K562 (cell line): ENCODE measurements around the gene MYLK4. TPM values are rescaled to one million over a fixed set of nuclear protein-coding genes. Genes with fewer than 3 reads are reported as not detected.

ENCODE experiments used
- BRF1 ChIP-seq: IDR thresholded peaks from 3 replicates; pipeline ENCODE4 v1.6.1; 2011; ENCODE audit warnings: borderline replicate concordance, mild to moderate bottlenecking; ENCODE audit not compliant: insufficient read length; ENCODE audit errors: extremely low read depth
- CAMTA2 ChIP-seq: fragments of 250-450 bp; sonication (Bioruptor Pico); conservative IDR thresholded peaks from 2 replicates; pipeline ENCODE4 v1.5.1; 2022
- CSDE1 ChIP-seq, 2 experiments: fragments of 450-650 bp; IDR thresholded peaks; 2 replicates each; pipeline ENCODE4 v1.6.1; 2016; ENCODE audit warnings: mild to moderate bottlenecking in 1 of 2
- E2F3 ChIP-seq: fragments of 250-450 bp; sonication (Bioruptor Pico); IDR thresholded peaks from 2 replicates; pipeline ENCODE4 v1.4.0; 2020; ENCODE audit warnings: mild to moderate bottlenecking
- KLF1 ChIP-seq: fragments of 450-650 bp; IDR thresholded peaks from 2 replicates; pipeline ENCODE4 v1.6.1; 2016; ENCODE audit warnings: missing genetic modification characterization, missing compliant biosample characterization
- PCBP1 ChIP-seq: fragments of 200-400 bp; formaldehyde crosslinking; IDR thresholded peaks from 2 replicates; pipeline ENCODE4 v1.6.1; 2018; ENCODE audit warnings: mild to moderate bottlenecking, low read depth, low read length; ENCODE audit not compliant: poor library complexity, severe bottlenecking
- RFX1 ChIP-seq: fragments of 450-650 bp; IDR thresholded peaks from 2 replicates; pipeline ENCODE4 v1.6.1; 2016; ENCODE audit warnings: mild to moderate bottlenecking, moderate library complexity
- ZC3H4 ChIP-seq: sonication (generic); formaldehyde crosslinking; IDR thresholded peaks from 2 replicates; pipeline ENCODE4 v1.9.0; 2021; ENCODE audit warnings: missing genetic modification reagents, borderline replicate concordance
- ZFPM2 ChIP-seq: fragments of 250-450 bp; sonication (Bioruptor Pico); IDR thresholded peaks from 2 replicates; pipeline ENCODE4 v1.5.1; 2022; ENCODE audit warnings: mild to moderate bottlenecking
- ZNF253 ChIP-seq: fragments of 250-450 bp; sonication (Bioruptor Pico); conservative IDR thresholded peaks from 2 replicates; pipeline ENCODE4 v1.6.1; 2021; ENCODE audit warnings: mild to moderate bottlenecking
- ZNF431 ChIP-seq: sonication (generic); formaldehyde crosslinking; IDR thresholded peaks from 2 replicates; pipeline ENCODE4 v1.8.0; 2022; ENCODE audit warnings: mild to moderate bottlenecking, missing genetic modification reagents
- ZNF695 ChIP-seq: fragments of 450-650 bp; formaldehyde crosslinking; IDR thresholded peaks from 2 replicates; pipeline ENCODE4 v1.4.0; 2020; ENCODE audit warnings: mild to moderate bottlenecking, moderate library complexity
- polyA plus RNA-seq, 8 experiments: library from polyadenylated mRNA; depleted of rRNA in 4 of 8; stranded (reverse) in 5 of 8; unstranded in 3 of 8; fragments of >200 nt; fragmentation: Nextera tagmentation in 2 of 8; fragmentation: Illumina TruSeq in 1 of 8; extraction: Ambion mirVana in 2 of 8; extraction: Trizol in 1 of 8; gene quantifications; 2 replicates each; pipeline versions ENCODE4 v1.2.1 to v1.2.3, GENCODE V29; 2011 to 2014; ENCODE audit warnings: inconsistent platforms in 1 of 8, missing spikeins in 1 of 8
- total RNA-seq, 7 experiments: library from RNA; depleted of rRNA in 6 of 7; stranded (reverse); fragments of >200 nt in 6 of 7; fragmentation: Illumina TruSeq in 2 of 7; extraction: Trizol in 2 of 7; gene quantifications; 2 replicates each; pipeline versions ENCODE4 v1.2.1 to v1.2.3, GENCODE V29; 2011 to 2021; ENCODE audit warnings: low replicate concordance in 1 of 7
- TF ChIP-seq, protein P1 (sequence below): fragments of 250-450 bp; sonication (Bioruptor Pico); IDR thresholded peaks from 2 replicates; pipeline ENCODE4 v1.8.0; 2022; ENCODE audit warnings: inconsistent platforms, mild to moderate bottlenecking, moderate library complexity, borderline replicate concordance
- TF ChIP-seq, protein P2 (sequence below), 2 experiments: fragments of 450-650 bp; IDR thresholded peaks; 2 replicates each; pipeline ENCODE4 v1.6.1; 2016; ENCODE audit warnings: mild to moderate bottlenecking in 2 of 2, borderline replicate concordance in 1 of 2, low read depth in 1 of 2, moderate library complexity in 1 of 2

MYLK4 gene
- total and polyA plus RNA-seq, 9 of the 15 experiments (the other 6 are each of a cell fraction or from before 2014, with no cell fraction given), result 0.01 to 0.15 (median 0.06) TPM

DNA sequence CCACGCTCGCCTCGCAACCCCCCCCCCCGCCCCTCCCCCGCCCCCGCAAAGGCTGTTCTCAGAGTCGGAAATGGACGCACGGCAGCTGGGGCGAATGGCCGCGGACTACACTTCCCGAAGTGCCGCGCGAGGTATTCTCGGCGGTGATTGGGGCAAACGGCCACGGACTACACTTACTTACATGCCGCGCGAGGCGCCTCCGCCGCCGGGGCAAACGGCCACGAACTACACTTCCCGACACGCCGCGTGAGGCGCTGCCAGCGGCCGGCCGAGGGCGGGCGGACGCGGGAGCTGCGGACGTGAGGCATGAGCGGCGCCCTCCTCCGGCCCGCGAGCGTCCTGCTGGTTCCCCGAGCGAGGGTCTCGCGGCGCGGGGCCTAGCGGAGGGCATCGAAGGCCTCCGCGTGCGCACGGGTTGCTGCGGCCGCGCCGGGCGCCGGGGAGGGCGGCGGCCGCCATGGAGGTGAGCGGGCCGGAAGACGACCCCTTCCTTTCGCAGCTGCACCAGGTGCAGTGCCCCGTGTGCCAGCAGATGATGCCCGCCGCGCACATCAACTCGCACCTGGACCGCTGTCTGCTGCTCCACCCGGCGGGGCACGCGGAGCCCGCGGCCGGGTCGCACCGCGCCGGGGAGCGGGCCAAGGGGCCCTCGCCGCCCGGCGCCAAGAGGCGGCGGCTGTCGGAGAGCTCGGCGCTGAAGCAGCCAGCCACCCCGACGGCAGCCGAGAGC lies 14.6 kb upstream of the MYLK4 start, which contains the start of gene WRNIP1 (continued):
- TF ChIP-seq BRF1, result no peak
- 0 out of 2 replicates have a peak, but pooled peaks have one; percentile 9 for TF ChIP-seq CAMTA2 (CRISPR knock-in tag)
- TF ChIP-seq ZFPM2, result no peak
- TF ChIP-seq, protein P1, sequence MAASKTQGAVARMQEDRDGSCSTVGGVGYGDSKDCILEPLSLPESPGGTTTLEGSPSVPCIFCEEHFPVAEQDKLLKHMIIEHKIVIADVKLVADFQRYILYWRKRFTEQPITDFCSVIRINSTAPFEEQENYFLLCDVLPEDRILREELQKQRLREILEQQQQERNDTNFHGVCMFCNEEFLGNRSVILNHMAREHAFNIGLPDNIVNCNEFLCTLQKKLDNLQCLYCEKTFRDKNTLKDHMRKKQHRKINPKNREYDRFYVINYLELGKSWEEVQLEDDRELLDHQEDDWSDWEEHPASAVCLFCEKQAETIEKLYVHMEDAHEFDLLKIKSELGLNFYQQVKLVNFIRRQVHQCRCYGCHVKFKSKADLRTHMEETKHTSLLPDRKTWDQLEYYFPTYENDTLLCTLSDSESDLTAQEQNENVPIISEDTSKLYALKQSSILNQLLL (CRISPR knock-in tag), result no peak
- peak; percentile 88 for TF ChIP-seq E2F3 (CRISPR knock-in tag)
- peak; percentile 52; the same call in 1 of the 2 replicates for TF ChIP-seq KLF1 (tag)
- no peak for TF ChIP-seq ZNF253
- no peak; the same call in 1 of the 2 replicates for TF ChIP-seq ZNF431 (CRISPR knock-in tag)
- peak; percentile 75 for TF ChIP-seq PCBP1
- no peak for TF ChIP-seq ZNF695 (CRISPR knock-in tag)
- TF ChIP-seq RFX1, result no peak
- TF ChIP-seq, protein P2, sequence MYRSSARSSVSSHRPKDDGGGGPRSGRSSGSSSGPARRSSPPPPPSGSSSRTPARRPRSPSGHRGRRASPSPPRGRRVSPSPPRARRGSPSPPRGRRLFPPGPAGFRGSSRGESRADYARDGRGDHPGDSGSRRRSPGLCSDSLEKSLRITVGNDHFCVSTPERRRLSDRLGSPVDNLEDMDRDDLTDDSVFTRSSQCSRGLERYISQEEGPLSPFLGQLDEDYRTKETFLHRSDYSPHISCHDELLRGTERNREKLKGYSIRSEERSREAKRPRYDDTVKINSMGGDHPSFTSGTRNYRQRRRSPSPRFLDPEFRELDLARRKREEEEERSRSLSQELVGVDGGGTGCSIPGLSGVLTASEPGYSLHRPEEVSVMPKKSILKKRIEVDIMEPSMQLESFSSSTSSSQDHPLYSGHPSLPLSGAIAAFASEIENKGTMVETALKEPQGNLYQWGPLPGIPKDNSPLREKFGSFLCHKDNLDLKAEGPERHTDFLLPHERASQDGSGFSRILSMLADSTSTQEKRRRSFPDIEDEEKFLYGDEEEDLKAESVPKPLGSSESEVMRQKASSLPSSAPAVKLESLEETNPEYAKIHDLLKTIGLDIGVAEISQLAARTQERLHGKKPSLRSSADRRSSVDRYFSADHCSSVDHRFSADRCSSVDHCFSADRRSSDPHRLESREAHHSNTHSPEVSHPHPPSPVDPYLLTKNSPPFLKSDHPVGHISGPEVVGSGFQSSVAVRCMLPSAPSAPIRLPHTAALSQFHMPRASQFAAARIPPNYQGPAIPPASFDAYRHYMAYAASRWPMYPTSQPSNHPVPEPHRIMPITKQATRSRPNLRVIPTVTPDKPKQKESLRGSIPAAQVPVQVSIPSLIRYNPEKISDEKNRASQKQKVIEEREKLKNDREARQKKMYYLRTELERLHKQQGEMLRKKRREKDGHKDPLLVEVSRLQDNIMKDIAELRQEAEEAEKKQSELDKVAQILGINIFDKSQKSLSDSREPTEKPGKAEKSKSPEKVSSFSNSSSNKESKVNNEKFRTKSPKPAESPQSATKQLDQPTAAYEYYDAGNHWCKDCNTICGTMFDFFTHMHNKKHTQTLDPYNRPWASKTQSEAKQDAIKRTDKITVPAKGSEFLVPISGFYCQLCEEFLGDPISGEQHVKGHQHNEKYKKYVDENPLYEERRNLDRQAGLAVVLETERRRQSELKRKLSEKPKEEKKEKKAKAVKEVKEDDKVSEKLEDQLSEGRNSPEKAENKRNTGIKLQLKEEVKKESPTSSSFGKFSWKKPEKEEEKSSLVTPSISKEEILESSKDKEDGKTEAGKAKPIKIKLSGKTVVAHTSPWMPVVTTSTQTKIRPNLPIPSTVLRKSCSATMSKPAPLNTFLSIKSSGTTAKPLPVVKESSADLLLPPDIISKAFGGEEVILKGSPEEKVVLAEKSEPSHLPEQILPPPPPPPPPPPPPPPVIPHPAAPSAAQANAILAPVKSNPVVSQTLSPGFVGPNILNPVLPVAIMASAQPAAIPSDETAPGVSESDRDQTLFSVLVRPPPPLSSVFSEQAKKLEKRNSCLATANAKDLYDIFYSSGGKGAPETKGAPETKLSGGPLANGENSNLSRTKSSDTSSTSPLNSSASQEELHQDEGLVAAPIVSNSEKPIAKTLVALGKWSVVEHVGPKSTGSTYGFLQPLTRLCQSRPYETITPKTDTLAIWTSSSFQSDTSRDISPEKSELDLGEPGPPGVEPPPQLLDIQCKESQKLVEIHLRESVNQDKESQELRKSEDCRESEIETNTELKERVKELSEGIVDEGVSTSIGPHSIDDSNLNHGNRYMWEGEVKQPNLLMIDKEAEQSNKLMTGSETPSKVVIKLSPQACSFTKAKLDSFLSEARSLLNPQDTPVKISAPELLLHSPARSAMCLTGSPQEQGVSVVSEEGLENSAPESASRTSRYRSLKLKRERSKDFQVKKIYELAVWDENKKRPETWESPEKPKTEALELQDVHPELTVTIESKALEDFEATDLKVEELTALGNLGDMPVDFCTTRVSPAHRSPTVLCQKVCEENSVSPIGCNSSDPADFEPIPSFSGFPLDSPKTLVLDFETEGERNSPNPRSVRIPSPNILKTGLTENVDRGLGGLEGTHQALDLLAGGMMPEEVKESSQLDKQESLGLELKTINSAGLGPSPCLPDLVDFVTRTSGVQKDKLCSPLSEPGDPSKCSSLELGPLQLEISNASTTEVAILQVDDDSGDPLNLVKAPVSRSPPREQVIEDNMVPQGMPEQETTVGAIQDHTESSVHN (IDR thresholded peaks at IDR 0.05; ENCODE audit: borderline replicate concordance in 1 of 2, low read depth in 1 of 2), result no peak
- TF ChIP-seq ZC3H4 (CRISPR knock-in tag), result no peak
- TF ChIP-seq CSDE1 (IDR thresholded peaks at IDR 0.05), result no peak
